Liver (tissue), 9 donors: ENCODE data around the gene AP3M1. TPM values are rescaled to one million over a fixed set of nuclear protein-coding genes. Genes with fewer than 3 reads are reported as not detected.

Source experiments
- DNase-seq: peaks from one replicate; pipeline ENCODE4 v3.0.0-alpha.2; 2017; ENCODE audit warnings: low spot score
- H3K27ac ChIP-seq, 2 donors: one replicate each; pipeline ENCODE4 v1.7.0; 2013; ENCODE audit warnings: inconsistent platforms in 2 of 2, low read length in 2 of 2, control low read depth in 1 of 2, low read depth in 1 of 2, mild to moderate bottlenecking in 1 of 2
- H3K27me3 ChIP-seq, 4 donors: one replicate each; pipeline versions ENCODE4 v1.6.1 to v1.7.0; 2013; ENCODE audit warnings: low read length in 3 of 4, inconsistent platforms in 1 of 4, mild to moderate bottlenecking in 1 of 4, moderate library complexity in 1 of 4; ENCODE audit not compliant: control insufficient read depth in 4 of 4, insufficient read depth in 4 of 4
- H3K36me3 ChIP-seq, 4 donors: one replicate each; pipeline versions ENCODE4 v1.6.1 to v1.7.0; 2013; ENCODE audit warnings: low read length in 3 of 4, mild to moderate bottlenecking in 3 of 4, low read depth in 1 of 4, moderate library complexity in 1 of 4; ENCODE audit not compliant: control insufficient read depth in 4 of 4, insufficient read depth in 3 of 4
- H3K4me1 ChIP-seq, 4 donors: one replicate each; pipeline versions ENCODE4 v1.6.1 to v1.7.0; 2013; ENCODE audit warnings: low read length in 3 of 4, mild to moderate bottlenecking in 3 of 4, moderate library complexity in 1 of 4; ENCODE audit not compliant: control insufficient read depth in 4 of 4, insufficient read depth in 4 of 4
- H3K4me3 ChIP-seq, 3 donors: one replicate each; pipeline versions ENCODE4 v1.6.1 to v1.7.0; 2013; ENCODE audit warnings: low read length in 3 of 3, control low read depth in 1 of 3, low read depth in 1 of 3, mild to moderate bottlenecking in 1 of 3
- H3K9ac ChIP-seq, 2 donors: one replicate each; pipeline ENCODE4 v1.7.0; 2013; ENCODE audit warnings: low read length in 2 of 2, mild to moderate bottlenecking in 2 of 2, moderate library complexity in 2 of 2, control low read depth in 1 of 2, low read depth in 1 of 2
- H3K9me3 ChIP-seq, 4 donors: one replicate each; pipeline versions ENCODE4 v1.6.1 to v1.7.0; 2013; ENCODE audit warnings: low read length in 3 of 4; ENCODE audit not compliant: control insufficient read depth in 4 of 4
- ATF3 ChIP-seq: IDR thresholded peaks from 2 replicates; pipeline ENCODE4 v1.6.1; 2016; ENCODE audit warnings: antibody characterized with exemption
- CTCF ChIP-seq: fragments of 150-350 bp; IDR thresholded peaks from 2 replicates; pipeline ENCODE4 v1.5.1; 2017; ENCODE audit warnings: improper control_type of control experiment, low read depth, low read length; ENCODE audit not compliant: missing input control
- EGR1 ChIP-seq, 2 donors: IDR thresholded peaks; 2 replicates each; pipeline ENCODE4 v1.6.1; 2016 to 2018; ENCODE audit warnings: antibody characterized with exemption in 2 of 2, low read depth in 2 of 2
- FOXA1 ChIP-seq: IDR thresholded peaks from 2 replicates; pipeline ENCODE4 v1.6.1; 2016; ENCODE audit warnings: antibody characterized with exemption
- FOXA2 ChIP-seq: IDR thresholded peaks from 2 replicates; pipeline ENCODE4 v1.6.1; 2016; ENCODE audit warnings: antibody characterized with exemption
- GABPA ChIP-seq, 2 donors: IDR thresholded peaks in 1 of 2; conservative IDR thresholded peaks in 1 of 2; 2 replicates each; pipeline ENCODE4 v1.6.1; 2016; ENCODE audit warnings: antibody characterized with exemption in 2 of 2, mild to moderate bottlenecking in 1 of 2, moderate library complexity in 1 of 2
- HNF4A ChIP-seq, 2 donors: conservative IDR thresholded peaks; 2 replicates each; pipeline ENCODE4 v1.6.1; 2016; ENCODE audit warnings: antibody characterized with exemption in 2 of 2, mild to moderate bottlenecking in 2 of 2
- HNF4G ChIP-seq: IDR thresholded peaks from 2 replicates; pipeline ENCODE4 v1.6.1; 2016; ENCODE audit warnings: antibody characterized with exemption
- JUND ChIP-seq, 2 donors: IDR thresholded peaks; 2 replicates each; pipeline ENCODE4 v1.6.1; 2016; ENCODE audit warnings: antibody characterized with exemption in 2 of 2
- MAX ChIP-seq: IDR thresholded peaks from 2 replicates; pipeline ENCODE4 v1.6.1; 2016; ENCODE audit warnings: antibody characterized with exemption
- NR2F2 ChIP-seq: IDR thresholded peaks from 2 replicates; pipeline ENCODE4 v1.6.1; 2016; ENCODE audit warnings: antibody characterized with exemption
- RAD21 ChIP-seq, 2 donors: IDR thresholded peaks; 2 replicates each; pipeline ENCODE4 v1.6.1; 2016; ENCODE audit warnings: antibody characterized with exemption in 2 of 2, mild to moderate bottlenecking in 2 of 2
- REST ChIP-seq: IDR thresholded peaks from 2 replicates; pipeline ENCODE4 v1.6.1; 2016; ENCODE audit warnings: antibody characterized with exemption, mild to moderate bottlenecking
- RXRA ChIP-seq, 2 donors: IDR thresholded peaks; 2 replicates each; pipeline ENCODE4 v1.6.1; 2017 to 2018; ENCODE audit warnings: antibody characterized with exemption in 2 of 2, mild to moderate bottlenecking in 1 of 2
- SP1 ChIP-seq: IDR thresholded peaks from 2 replicates; pipeline ENCODE4 v1.6.1; 2018; ENCODE audit warnings: antibody characterized with exemption, mild to moderate bottlenecking
- TAF1 ChIP-seq: conservative IDR thresholded peaks from 2 replicates; pipeline ENCODE4 v1.6.1; 2016; ENCODE audit warnings: antibody characterized with exemption, mild to moderate bottlenecking
- YY1 ChIP-seq: IDR thresholded peaks from 2 replicates; pipeline ENCODE4 v1.6.1; 2016; ENCODE audit warnings: antibody characterized with exemption, mild to moderate bottlenecking
- ZBTB33 ChIP-seq: IDR thresholded peaks from 2 replicates; pipeline ENCODE4 v1.6.1; 2016; ENCODE audit warnings: antibody characterized with exemption
- WGBS: extraction: QIAGEN DNeasy Blood & Tissue Kit; methylation state at CpG from one replicate; pipeline ENCODE4 v1.1.7; 2013; 5-methylcytosine and 5-hydroxymethylcytosine counted together
- polyA plus RNA-seq, 2 donors: library from polyadenylated mRNA; stranded (reverse) in 1 of 2; unstranded in 1 of 2; fragments of 200-250 nt in 1 of 2; fragments of >200 nt in 1 of 2; fragmentation: Nextera tagmentation in 1 of 2; extraction: Ambion mirVana in 1 of 2; gene quantifications; one replicate each; pipeline versions ENCODE4 v1.2.1 to v1.2.3, GENCODE V29; 2013 to 2015
- total RNA-seq, 2 donors: library from RNA; depleted of rRNA; stranded (reverse); fragments of >200 nt; gene quantifications; one replicate each; pipeline ENCODE4 v1.2.3, GENCODE V29; 2014
- donor health status: healthy.
- donor health status: healthy.
- donor health status: healthy.
- donor health status: healthy.
- donor health status: healthy.

Gene AP3M1
- total and polyA plus RNA-seq, 4 donors: 7.5 to 24.8 (median 16.6) TPM

GRCh38 chr10:74114041-74114448 is 36.6 kb downstream of the AP3M1 start:
- Histone ChIP-seq H3K27me3 (no peaks in the 10 kb centered on the region), H3K9me3 (no peaks in the 10 kb centered on the region), H3K4me1 (no peaks in the 10 kb centered on the region), H3K27ac (no peak overlapping the region), H3K36me3 (peaks cover 9 to 72% (median 43%) of the 10 kb centered on the region in 4 donors), H3K4me3 (no peak overlapping the region), H3K9ac (no peak overlapping the region)
- WGBS: 94% methylated on average over 12 of the region's 12 CpGs
- TF ChIP-seq FOXA1 (no peak), JUND (IDR thresholded peaks at IDR 0.05) (no peak), MAX (no peak), EGR1 (IDR thresholded peaks at IDR 0.05; ENCODE audit: low read depth in 2 of 2) (no peak), REST (no peak), RXRA (IDR thresholded peaks at IDR 0.05) (no peak), FOXA2 (no peak), HNF4A (conservative IDR thresholded peaks at IDR 0.05) (no peak), TAF1 (no peak), SP1 (no peak), CTCF (no peak), HNF4G (no peak), NR2F2 (no peak), ZBTB33 (no peak), RAD21 (IDR thresholded peaks at IDR 0.05) (no peak), YY1 (no peak), ATF3 (no peak), GABPA (IDR thresholded peaks at IDR 0.05 in 1 of 2, conservative IDR thresholded peaks at IDR 0.05 in 1 of 2) (no peak)
- no peak for DNase-seq
